Cardiac septum (tissue), 1 donor: ENCODE results near the gene NOD2. TPM values are rescaled to one million over a fixed set of nuclear protein-coding genes. Genes with fewer than 3 reads are reported as not detected.

Source experiments
- DNase-seq: peaks from one replicate; pipeline ENCODE4 v3.0.0-alpha.2; 2020; ENCODE audit warnings: low spot score
- intact Hi-C: fragments of 100-400 bp; cut with DNase I; formaldehyde crosslinking; loops from one replicate; pipeline ENCODE4 v1.14.0; 2022
- total RNA-seq: library from RNA; stranded (reverse); fragmentation: NEBNext Ultra II Directional; extraction: Animal tissue kit (Norgen Biotek cat#: 25700); gene quantifications from one replicate; pipeline ENCODE4 v1.2.1, GENCODE V29; 2021
- donor health status: DM: no; HTN: no; CAD: no.

NOD2 gene
- total RNA-seq, 1 donor from 2014 or later, result 0.40 TPM

GRCh38 chr16:50685462-50686063 is 7.8 kb upstream of the NOD2 start:
- DNase-seq, result peak; percentile 77
- intact Hi-C loops, result no loop called here

GRCh38 chr16:50688083-50688482 is 5.3 kb upstream of the NOD2 start:
- intact Hi-C loops, result no loop called here
- peak; percentile 63 for DNase-seq

GRCh38 chr16:50688867-50689266 is 4.5 kb upstream of the NOD2 start:
- intact Hi-C loops, result no loop called here
- DNase-seq, result no peak

- DNase-seq, result no peak
- intact Hi-C loops, result no loop called here
Measured at GRCh38 chr16:50690177-50690576, 3.2 kb upstream of the NOD2 start.

GRCh38 chr16:50692644-50692998 is 785 bp upstream of the NOD2 start:
- DNase-seq, result no peak
- intact Hi-C loops, result no loop called here

- DNase-seq, result no peak
- intact Hi-C loops, result no loop called here
Measured at GRCh38 chr16:50694206-50694605, 800 bp downstream of the NOD2 start.

- no peak for DNase-seq
- intact Hi-C loops, result no loop called here
Measured at GRCh38 chr16:50695017-50696000, 1.9 kb downstream of the NOD2 start.

- DNase-seq, result no peak
Measured at GRCh38 chr16:50696126-50696525, 2.7 kb downstream of the NOD2 start.

GRCh38 chr16:50696575-50697420 is 3.4 kb downstream of the NOD2 start:
- DNase-seq, result peak; percentile 93
- intact Hi-C loops, result no loop called here

More at GRCh38 chr16:50696126-50696525, 2.7 kb downstream of the NOD2 start:
- intact Hi-C loops, result no loop called here

- DNase-seq, result no peak
- intact Hi-C loops, result no loop called here
Measured at GRCh38 chr16:50697421-50697715, 4.0 kb downstream of the NOD2 start.

- intact Hi-C loops, result no loop called here
- DNase-seq, result peak; percentile 82
Measured at GRCh38 chr16:50697881-50698767, 4.7 kb downstream of the NOD2 start.

GRCh38 chr16:50699326-50700159 is 6.1 kb downstream of the NOD2 start:
- no peak for DNase-seq
- intact Hi-C loops, result no loop called here

- no peak for DNase-seq
- intact Hi-C loops, result no loop called here
Measured at GRCh38 chr16:50702725-50703124, 9.3 kb downstream of the NOD2 start.

- intact Hi-C loops, result no loop called here
Measured at GRCh38 chr16:50704245-50704644, 10.8 kb downstream of the NOD2 start.

GRCh38 chr16:50705436-50706110 is 12.2 kb downstream of the NOD2 start:
- no peak for DNase-seq
- intact Hi-C loops, result no loop called here

More at GRCh38 chr16:50704245-50704644, 10.8 kb downstream of the NOD2 start:
- no peak for DNase-seq

GRCh38 chr16:50706250-50706649 is 12.8 kb downstream of the NOD2 start:
- intact Hi-C loops, result no loop called here

GRCh38 chr16:50708373-50709060 is 15.1 kb downstream of the NOD2 start:
- no peak for DNase-seq

More at GRCh38 chr16:50706250-50706649, 12.8 kb downstream of the NOD2 start:
- DNase-seq, result no peak

More at GRCh38 chr16:50708373-50709060, 15.1 kb downstream of the NOD2 start:
- intact Hi-C loops, result no loop called here
